Subcutaneous preadipocyte (primary cell): ENCODE results near the gene BAD. TPM values are rescaled to one million over a fixed set of nuclear protein-coding genes. Genes with fewer than 3 reads are reported as not detected.

ENCODE experiments used
- total RNA-seq: library from RNA; depleted of rRNA; stranded (reverse); fragments of >200 nt; gene quantifications from 2 replicates; pipeline ENCODE4 v1.2.3, GENCODE V29; 2012

BAD gene
- total RNA-seq, result 46.9 and 71.7 TPM in 2 replicates

GRCh38 chr11:64284048-64284961 lies at the start of gene BAD:
TSS of gene BAD (minus strand) at chr11:64284665. CDS start at chr11:64284368, 297 bp downstream.

DNA sequence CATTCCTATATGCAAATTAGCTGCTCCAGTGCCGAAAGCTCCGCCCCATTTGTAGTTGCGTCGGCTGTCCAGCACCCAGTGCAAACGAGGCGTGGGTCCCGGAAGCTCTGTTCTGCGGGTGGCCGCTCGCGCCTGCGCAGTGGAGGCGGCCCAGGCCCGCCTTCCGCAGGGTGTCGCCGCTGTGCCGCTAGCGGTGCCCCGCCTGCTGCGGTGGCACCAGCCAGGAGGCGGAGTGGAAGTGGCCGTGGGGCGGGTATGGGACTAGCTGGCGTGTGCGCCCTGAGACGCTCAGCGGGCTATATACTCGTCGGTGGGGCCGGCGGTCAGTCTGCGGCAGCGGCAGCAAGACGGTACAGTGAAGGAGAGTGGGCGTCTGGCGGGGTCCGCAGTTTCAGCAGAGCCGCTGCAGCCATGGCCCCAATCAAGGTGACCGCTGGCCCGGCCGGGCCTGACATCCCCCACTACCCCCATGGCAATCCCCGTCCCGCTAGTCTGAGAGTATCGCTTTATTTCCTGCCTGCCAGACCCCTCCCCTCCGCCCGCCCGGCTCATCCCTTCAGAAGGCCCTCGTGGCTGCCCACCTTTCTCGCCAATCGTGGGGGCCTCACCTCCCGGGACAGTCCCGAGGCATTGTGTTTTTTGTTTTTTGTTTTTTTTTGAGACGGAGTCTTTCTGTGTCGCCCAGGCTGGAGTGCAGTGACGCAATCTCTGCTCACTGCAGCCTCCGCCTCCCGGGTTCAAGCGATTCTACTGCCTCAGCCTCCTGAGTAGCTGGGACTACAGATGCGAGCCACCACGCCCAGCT lies 33.7 kb upstream of the BAD start, which contains the start of gene PRDX5:
TSS of gene PRDX5 (plus strand) at position 161 of the 805 bp plus-strand sequence. CDS start at position 256, 95 bp downstream.

GRCh38 chr11:64317325-64317960 lies 33.0 kb upstream of the BAD start, which contains the start of gene TRMT112:
TSS of gene TRMT112 (minus strand) at chr11:64317559. CDS start at chr11:64317526, 33 bp downstream.

DNA sequence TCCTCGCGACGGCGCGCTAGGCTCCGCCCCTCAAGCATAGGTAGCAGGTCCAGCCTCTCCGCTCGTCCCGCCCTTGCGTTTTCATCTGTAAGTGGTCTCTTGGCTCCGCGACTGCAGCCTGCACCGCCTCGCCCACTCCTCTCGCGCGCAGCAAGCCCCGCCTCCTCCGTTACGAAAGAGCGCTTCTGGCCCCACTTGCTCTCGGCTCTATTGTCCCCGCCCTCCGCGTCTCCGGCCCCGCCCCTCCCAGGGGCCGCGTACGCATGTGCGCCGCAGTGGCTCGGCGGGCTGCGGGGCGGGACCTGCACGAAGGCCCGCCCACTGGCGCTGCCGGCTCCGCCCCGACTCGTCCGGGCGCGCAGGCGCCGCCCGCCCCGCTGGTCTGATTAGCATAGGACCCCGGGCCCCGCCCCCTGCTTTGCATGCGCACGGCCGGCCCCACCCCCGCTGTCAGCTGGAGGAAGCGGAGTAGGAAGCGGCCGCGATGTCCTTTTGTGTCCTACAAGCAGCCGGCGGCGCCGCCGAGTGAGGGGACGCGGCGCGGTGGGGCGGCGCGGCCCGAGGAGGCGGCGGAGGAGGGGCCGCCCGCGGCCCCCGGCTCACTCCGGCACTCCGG lies 20.7 kb upstream of the BAD start, which contains the start of gene ESRRA:
TSS of gene ESRRA (plus strand) at position 450 of the 616 bp plus-strand sequence. CDS start 1,656 bp downstream, outside the sequence.

GRCh38 chr11:64299847-64300648 lies 15.6 kb upstream of the BAD start, which contains the start of gene CATSPERZ:
TSS of gene CATSPERZ (plus strand) at chr11:64300358. CDS start at chr11:64300411, 53 bp downstream.

GRCh38 chr11:64291262-64291751 lies 6.8 kb upstream of the BAD start, which contains the start of gene KCNK4:
TSS of gene KCNK4 (plus strand) at chr11:64291302. CDS start at chr11:64293019, 1,717 bp downstream.

DNA sequence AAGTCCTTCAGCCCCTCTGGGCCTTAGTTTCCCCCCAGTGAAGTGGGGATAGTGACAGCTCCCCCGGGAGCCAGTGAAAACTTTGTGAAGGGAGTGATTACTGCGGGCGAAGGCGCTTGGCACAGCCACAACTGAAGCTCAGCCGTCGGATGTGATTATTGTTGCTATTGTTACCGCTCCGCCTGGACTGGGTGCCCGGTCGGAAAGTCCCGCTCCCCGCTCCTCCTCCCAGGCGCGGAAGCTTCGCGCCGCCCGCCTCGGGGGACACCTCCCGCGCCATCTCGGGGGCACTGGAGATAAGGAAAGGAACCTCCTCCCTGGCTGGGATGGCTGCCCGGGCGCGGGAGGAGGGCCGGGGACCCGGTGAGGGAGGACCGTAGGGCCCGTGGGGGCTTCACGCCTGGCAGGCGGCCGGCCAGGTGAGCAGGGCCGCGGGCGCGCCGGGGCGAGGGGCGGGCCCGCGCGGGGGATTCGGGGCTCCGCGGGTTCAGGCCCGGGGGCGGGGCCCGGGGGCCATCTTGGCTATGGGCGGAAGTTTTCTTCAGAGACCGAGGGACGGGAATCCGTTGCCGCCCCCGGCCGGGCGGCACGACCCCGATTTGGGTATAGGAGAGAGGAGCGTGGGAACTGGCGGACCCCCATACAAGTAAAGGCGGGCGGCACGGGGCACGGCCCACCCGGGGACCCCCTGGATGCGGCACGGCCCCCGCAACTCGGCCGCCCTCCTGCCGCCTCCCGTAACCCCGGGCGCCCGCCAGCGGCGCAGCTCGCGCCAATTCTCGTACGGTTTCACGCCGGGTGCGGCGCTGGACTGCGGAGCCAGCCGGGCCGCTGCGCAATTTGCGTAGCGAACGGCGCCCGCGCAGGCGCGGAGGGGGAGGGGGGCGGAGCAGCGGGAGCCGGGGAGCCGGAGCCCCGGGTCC lies 758 bp upstream of the BAD start, which contains the start of gene GPR137:
TSS of gene GPR137 (plus strand) at position 887 of the 923 bp plus-strand sequence. CDS start 677 bp downstream, outside the sequence.

GRCh38 chr11:64251016-64251752 lies 33.3 kb downstream of the BAD start, which contains the start of gene PLCB3:
TSS of gene PLCB3 (plus strand) at chr11:64251530. CDS start at chr11:64251650, 120 bp downstream.

GRCh38 chr11:64246871-64247728 lies 37.4 kb downstream of the BAD start, which contains the start of gene PPP1R14B:
TSS of gene PPP1R14B (minus strand) at chr11:64246943. CDS start at chr11:64246673, 270 bp downstream.

GRCh38 chr11:64240435-64241240 lies 43.8 kb downstream of the BAD start, which contains the start of gene FKBP2:
TSS of gene FKBP2 (plus strand) at chr11:64241095. CDS start at chr11:64242388, 1,293 bp downstream.

DNA sequence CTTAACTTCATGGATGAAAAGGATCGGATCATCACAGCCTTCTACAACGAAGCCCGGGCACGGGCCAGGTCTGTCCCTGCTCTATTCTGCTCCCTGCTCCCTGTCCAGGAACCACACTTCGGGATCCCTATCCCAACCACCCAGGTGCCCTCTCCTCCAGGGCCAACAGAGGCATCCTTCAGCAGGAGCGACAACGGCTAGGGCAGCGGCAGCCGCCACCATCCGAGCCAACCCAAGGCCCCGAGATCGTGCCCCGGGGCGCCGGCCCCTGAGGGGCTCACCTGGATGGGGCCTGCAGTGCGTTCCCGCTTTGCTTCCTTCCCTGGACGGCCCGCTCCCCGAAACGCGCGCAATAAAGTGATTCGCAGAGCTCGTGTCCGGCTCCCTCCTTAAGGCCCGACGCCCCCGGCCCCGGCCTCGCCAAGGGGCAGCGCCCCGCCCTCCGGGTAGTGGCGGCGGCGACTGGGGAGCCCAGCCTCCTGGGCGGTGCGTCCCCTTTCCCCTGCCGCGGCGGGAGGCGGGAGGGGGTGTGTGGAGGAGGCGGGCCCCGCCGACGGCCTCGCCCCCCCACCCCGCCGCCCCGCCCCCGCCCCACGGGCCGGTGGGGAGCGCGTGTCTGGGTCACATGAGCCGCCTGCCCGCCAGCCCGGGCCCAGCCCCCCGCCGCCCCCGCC lies 50.4 kb downstream of the BAD start, which contains the start of gene VEGFB:
TSS of gene VEGFB (plus strand) at position 672 of the 674 bp plus-strand sequence. CDS start 250 bp downstream, outside the sequence.

DNA sequence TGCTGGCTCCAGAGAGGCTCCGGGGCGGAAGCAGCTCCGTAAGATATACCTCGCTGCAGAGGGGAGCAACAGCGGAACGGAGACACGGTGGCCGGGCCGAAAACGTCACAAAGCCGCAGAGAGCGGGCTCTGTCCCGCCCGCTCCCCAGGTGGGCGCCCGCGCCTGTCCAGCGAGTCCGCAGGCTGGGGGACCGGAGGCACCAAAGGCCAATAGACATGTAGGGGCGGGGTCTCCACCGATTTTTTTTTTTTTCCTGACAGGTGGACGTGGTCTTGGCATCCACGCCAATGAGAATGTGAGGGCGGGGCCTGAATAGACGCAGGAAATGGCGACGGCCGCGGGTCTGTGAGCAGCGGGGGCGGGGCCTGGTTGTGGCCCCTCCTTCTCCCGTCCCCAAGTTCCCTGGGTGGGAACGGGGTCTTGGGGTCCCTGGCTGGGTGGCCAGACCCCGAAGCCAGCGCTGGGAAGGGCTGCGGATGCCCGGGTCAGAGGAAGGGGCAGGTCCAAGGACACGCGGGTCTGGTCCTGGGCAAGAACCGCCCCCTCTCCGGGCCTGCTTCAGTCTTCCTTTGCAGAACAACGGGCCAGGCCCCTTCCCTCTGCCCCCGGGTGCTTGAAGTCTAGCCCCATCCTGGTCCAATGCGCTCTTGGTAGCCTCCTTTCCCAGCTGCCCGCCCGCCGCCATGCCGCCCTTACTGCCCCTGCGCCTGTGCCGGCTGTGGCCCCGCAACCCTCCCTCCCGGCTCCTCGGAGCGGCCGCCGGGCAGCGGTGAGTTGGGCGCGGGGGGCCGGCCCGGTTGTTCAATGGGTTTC lies 54.1 kb downstream of the BAD start, which contains the start of gene DNAJC4:
TSS of gene DNAJC4 (plus strand) at position 378 of the 814 bp plus-strand sequence. CDS start at position 685, 307 bp downstream.

GRCh38 chr11:64225608-64226506 lies 58.6 kb downstream of the BAD start, which contains the start of the genes NUDT22 and TRPT1:
TSS of gene NUDT22 (plus strand) at chr11:64226274. CDS start at chr11:64226653, 379 bp downstream.
TSS of gene TRPT1 (minus strand) at chr11:64226186. CDS start at chr11:64225860, 326 bp downstream.

